HG02870 (cell line): Measurements from ENCODE around the gene TOX3.

ENCODE experiments used
- ATAC-seq: cut with Tn5 transposase; IDR thresholded peaks from one replicate; pipeline ENCODE4 v1.9.1; 2021; ENCODE audit warnings: mild to moderate bottlenecking, moderate library complexity; ENCODE audit not compliant: unreplicated experiment

The TOX3 gene

GRCh38 chr16:52567193-52567592 is 20.2 kb upstream of the TOX3 start:
- ATAC-seq = no peak

- no peak for ATAC-seq
Observed at GRCh38 chr16:52563767-52564611, 17.0 kb upstream of the TOX3 start.

- ATAC-seq = no peak
Observed at GRCh38 chr16:52562770-52563169, 15.8 kb upstream of the TOX3 start.

GRCh38 chr16:52561910-52562741 is 15.2 kb upstream of the TOX3 start:
- ATAC-seq = no peak

GRCh38 chr16:52558448-52558847 is 11.5 kb upstream of the TOX3 start:
- ATAC-seq = no peak

GRCh38 chr16:52557236-52557635 is 10.3 kb upstream of the TOX3 start:
- no peak for ATAC-seq

- ATAC-seq = no peak
Observed at GRCh38 chr16:52556083-52556482, 9.1 kb upstream of the TOX3 start.

- ATAC-seq = no peak
Observed at GRCh38 chr16:52555572-52555971, 8.6 kb upstream of the TOX3 start.

GRCh38 chr16:52554334-52554733 is 7.4 kb upstream of the TOX3 start:
- no peak for ATAC-seq

- no peak for ATAC-seq
Observed at GRCh38 chr16:52553322-52553721, 6.4 kb upstream of the TOX3 start.

GRCh38 chr16:52552643-52553042 is 5.7 kb upstream of the TOX3 start:
- ATAC-seq = no peak

GRCh38 chr16:52549011-52549692 is 2.2 kb upstream of the TOX3 start:
- ATAC-seq = no peak

- ATAC-seq = no peak
Observed at GRCh38 chr16:52548261-52549010, 1.5 kb upstream of the TOX3 start.

GRCh38 chr16:52547834-52548215 is 882 bp upstream of the TOX3 start:
- ATAC-seq = no peak

- no peak for ATAC-seq
Observed at GRCh38 chr16:52546291-52547003, 496 bp downstream of the TOX3 start.

GRCh38 chr16:52545898-52546266 is 1.1 kb downstream of the TOX3 start:
- no peak for ATAC-seq

- ATAC-seq = no peak
Observed at GRCh38 chr16:52545222-52545897, 1.6 kb downstream of the TOX3 start.

GRCh38 chr16:52544703-52545102 is 2.2 kb downstream of the TOX3 start:
- ATAC-seq = no peak

- no peak for ATAC-seq
Observed at GRCh38 chr16:52543654-52544053, 3.3 kb downstream of the TOX3 start.

- ATAC-seq = no peak
Observed at GRCh38 chr16:52540910-52541309, 6.0 kb downstream of the TOX3 start.
